ENCODE data around the gene WASF3.

DNA sequence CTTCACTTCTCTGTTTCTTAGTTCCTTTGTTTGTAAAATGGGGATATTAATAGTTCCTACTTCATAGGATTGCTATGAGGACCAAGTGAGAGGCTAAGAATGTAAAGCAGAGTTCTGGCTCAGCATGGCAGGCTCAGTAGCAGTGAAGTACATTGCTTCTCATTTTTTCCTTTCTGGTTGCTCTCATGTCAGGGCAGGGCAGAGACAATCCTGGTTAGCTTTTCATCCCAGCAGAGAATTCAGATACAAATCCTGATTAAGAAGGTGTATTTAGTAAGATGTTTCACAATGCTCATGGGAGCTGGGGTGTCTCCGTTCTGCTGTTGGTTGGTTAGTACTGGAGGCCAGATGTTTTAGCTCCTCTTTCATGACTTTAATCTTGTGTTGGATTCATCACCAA lies 42.9 kb downstream of the WASF3 start:
- no peak for TF ChIP-seq CTCF (conservative IDR thresholded peaks at IDR 0.05; ENCODE audit: low read depth, low read length)
- TF ChIP-seq EZH2phosphoT487 (IDR thresholded peaks at IDR 0.05; ENCODE audit: borderline replicate concordance, low read length) = no peak
- no peak for TF ChIP-seq EZH2 (IDR thresholded peaks at IDR 0.05; ENCODE audit: low read length, unreplicated experiment)

All from PC-3 (cell line).